Measurements from ENCODE around the gene RASL11B.

The RASL11B gene, protein sequence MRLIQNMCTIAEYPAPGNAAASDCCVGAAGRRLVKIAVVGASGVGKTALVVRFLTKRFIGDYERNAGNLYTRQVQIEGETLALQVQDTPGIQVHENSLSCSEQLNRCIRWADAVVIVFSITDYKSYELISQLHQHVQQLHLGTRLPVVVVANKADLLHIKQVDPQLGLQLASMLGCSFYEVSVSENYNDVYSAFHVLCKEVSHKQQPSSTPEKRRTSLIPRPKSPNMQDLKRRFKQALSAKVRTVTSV

DNA sequence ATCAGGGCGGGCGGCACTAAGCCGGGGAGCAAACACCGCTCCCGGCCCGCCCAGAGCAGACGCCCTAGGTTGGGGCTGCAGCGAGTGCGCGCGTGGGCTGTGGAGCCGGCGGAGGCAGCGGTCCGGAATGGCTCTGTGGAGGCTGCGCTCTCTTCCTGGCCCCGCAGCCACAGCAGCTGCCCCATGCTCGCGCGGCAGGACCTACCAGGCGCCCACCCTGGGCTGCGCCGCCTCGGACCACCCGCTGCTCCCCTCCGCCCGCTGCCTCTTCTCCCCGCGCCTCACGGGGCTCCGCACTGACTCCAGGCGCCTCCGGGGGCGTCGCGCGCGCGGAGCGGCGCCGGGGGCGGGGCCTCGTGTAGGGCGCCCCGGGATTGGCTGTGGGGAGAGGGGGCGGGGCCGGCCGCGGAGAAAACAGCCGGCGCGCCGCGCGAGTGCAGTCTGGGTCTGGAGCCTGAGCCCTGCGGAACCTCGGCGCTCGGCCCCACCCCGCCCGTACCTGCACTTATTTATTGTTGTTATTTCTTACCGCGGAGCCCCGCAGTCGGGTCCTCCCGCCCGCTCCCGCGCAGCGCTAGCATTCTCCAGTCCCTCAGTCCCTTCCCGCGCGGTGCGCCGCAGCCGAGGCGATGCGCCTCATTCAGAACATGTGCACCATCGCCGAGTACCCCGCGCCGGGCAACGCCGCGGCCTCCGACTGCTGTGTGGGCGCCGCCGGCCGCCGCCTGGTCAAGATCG lies at the start of gene RASL11B:
Gene RASL11B, plus strand, starts transcription at position 439 of the 738 bp plus-strand sequence. Its CDS starts 191 bp downstream, at position 630.
- H3K27me3 ChIP-seq (ENCODE audit: control insufficient read depth, insufficient read depth, low read length) = no peaks in the 10 kb centered on the region
- peak within 1 kb of the TSS; percentile 82 for H3K4me2 ChIP-seq (ENCODE audit: low read length)
- no peaks in the 10 kb centered on the region for H3K4me1 ChIP-seq
- H3K9me3 ChIP-seq (ENCODE audit: control insufficient read depth, low read length) = no peaks in the 10 kb centered on the region
- H3K79me2 ChIP-seq = no peaks in the 10 kb centered on the region
- TF ChIP-seq, protein P1, sequence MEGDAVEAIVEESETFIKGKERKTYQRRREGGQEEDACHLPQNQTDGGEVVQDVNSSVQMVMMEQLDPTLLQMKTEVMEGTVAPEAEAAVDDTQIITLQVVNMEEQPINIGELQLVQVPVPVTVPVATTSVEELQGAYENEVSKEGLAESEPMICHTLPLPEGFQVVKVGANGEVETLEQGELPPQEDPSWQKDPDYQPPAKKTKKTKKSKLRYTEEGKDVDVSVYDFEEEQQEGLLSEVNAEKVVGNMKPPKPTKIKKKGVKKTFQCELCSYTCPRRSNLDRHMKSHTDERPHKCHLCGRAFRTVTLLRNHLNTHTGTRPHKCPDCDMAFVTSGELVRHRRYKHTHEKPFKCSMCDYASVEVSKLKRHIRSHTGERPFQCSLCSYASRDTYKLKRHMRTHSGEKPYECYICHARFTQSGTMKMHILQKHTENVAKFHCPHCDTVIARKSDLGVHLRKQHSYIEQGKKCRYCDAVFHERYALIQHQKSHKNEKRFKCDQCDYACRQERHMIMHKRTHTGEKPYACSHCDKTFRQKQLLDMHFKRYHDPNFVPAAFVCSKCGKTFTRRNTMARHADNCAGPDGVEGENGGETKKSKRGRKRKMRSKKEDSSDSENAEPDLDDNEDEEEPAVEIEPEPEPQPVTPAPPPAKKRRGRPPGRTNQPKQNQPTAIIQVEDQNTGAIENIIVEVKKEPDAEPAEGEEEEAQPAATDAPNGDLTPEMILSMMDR (IDR thresholded peaks at IDR 0.05) = no peak
- H3K9ac ChIP-seq = no peak within 1 kb of the TSS
- no peak within 1 kb of the TSS for H3K27ac ChIP-seq
- H3K4me3 ChIP-seq (ENCODE audit: low read depth, low read length) = peak within 1 kb of the TSS; percentile 43
- H3K36me3 ChIP-seq (ENCODE audit: control insufficient read depth, insufficient read depth, low read length) = no peaks in the 10 kb centered on the region
- peak within 1 kb of the TSS; percentile 78 for H2AFZ ChIP-seq

DNA sequence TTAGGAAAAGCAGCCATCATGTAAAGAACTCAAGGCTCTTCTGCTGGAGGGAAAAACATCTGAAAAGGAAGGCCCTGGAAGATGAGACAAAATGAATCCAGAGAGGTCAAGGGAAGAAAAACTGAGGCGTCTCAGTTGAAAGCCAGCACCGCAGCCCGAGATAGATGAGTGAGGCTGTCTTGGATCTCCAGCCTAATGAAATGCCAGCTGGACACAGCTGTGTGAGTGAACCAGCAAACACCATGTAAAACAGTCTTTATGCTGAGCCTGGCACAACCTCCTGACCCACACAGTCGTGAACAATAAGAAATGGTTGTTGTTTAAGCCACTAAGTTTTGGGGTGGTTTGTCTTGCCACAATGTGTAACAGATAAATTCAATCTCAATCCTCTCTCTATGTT lies 48.6 kb upstream of the RASL11B start:
- H3K4me3 ChIP-seq (ENCODE audit: low read depth, low read length) = no peak overlapping the region
- no peaks in the 10 kb centered on the region for H3K79me2 ChIP-seq
- H3K27me3 ChIP-seq (ENCODE audit: control insufficient read depth, insufficient read depth, low read length) = no peaks in the 10 kb centered on the region
- H3K4me1 ChIP-seq = no peaks in the 10 kb centered on the region
- no peak overlapping the region for H2AFZ ChIP-seq
- no peak overlapping the region for H3K27ac ChIP-seq
- H3K4me2 ChIP-seq (ENCODE audit: low read length) = no peak overlapping the region
- TF ChIP-seq, protein P1 (IDR thresholded peaks at IDR 0.05) = no peak
- H3K9ac ChIP-seq = no peak overlapping the region
- no peaks in the 10 kb centered on the region for H3K9me3 ChIP-seq (ENCODE audit: control insufficient read depth, low read length)
- no peaks in the 10 kb centered on the region for H3K36me3 ChIP-seq (ENCODE audit: control insufficient read depth, insufficient read depth, low read length)

DNA sequence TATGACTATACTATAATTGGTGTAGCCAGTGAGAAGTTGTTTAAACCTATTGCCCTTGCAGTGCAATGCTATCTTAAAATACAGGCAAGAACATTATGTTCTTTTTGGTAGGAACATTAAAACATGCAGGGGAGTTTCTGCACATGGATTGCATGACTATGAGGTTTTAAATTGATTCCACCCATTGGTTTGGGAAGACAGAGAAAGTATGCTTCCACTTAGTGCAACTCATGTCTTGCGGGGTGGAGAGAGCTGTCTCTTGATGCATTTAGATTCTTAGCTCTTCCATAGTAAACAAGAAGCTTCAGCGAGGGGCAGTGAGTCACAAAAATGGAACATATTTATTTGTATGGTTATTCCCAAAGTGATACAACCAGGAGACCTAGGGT lies 39.5 kb upstream of the RASL11B start:
- no peaks in the 10 kb centered on the region for H3K27me3 ChIP-seq (ENCODE audit: control insufficient read depth, insufficient read depth, low read length)
- no peak overlapping the region for H3K27ac ChIP-seq
- H3K36me3 ChIP-seq (ENCODE audit: control insufficient read depth, insufficient read depth, low read length) = no peaks in the 10 kb centered on the region
- H3K4me3 ChIP-seq (ENCODE audit: low read depth, low read length) = no peak overlapping the region
- H3K79me2 ChIP-seq = no peaks in the 10 kb centered on the region
- H3K9me3 ChIP-seq (ENCODE audit: control insufficient read depth, low read length) = no peaks in the 10 kb centered on the region
- H2AFZ ChIP-seq = no peak overlapping the region
- TF ChIP-seq, protein P1 (IDR thresholded peaks at IDR 0.05) = no peak
- H3K4me1 ChIP-seq = no peaks in the 10 kb centered on the region
- no peak overlapping the region for H3K4me2 ChIP-seq (ENCODE audit: low read length)
- no peak overlapping the region for H3K9ac ChIP-seq

DNA sequence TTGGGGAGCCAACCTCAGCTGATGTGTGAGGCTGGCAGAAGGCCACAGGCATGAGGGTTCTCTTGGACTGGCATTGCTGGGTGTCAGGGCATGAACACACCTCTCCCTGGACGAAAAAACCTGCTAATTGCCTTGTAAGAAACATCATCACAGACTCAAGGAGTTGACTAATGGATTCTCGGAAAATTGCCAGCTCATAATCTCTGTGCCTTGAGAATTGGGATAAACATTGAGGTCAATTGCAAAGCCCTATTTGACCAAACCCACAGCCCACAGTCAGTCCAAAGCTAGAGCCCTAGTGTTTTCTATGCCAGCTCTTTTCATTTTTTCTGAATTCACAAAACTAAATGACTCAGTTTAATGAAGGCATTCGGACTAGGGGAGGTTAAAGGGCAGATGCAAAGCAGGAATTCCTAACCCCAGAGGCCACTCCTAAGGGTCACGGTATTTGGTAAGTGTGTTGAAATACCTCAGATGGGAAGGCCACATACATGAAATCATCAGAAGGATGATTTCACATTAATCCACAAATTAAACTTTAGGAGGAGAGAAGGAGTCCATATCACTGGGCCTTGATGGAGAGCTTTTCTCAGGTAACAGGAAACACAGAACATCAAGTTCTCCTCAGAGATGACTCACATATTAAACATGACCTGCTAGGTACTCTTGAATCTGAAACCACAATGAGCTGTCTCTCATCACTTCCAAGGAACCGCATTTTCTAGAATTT lies 39.0 kb upstream of the RASL11B start:
- Histone ChIP-seq H3K9me3 (ENCODE audit: control insufficient read depth, low read length) (no peaks in the 10 kb centered on the region), H3K4me1 (no peaks in the 10 kb centered on the region), H3K36me3 (ENCODE audit: control insufficient read depth, insufficient read depth, low read length) (no peaks in the 10 kb centered on the region), H3K27ac (no peak overlapping the region), H3K79me2 (no peaks in the 10 kb centered on the region), H3K27me3 (ENCODE audit: control insufficient read depth, insufficient read depth, low read length) (no peaks in the 10 kb centered on the region), H3K4me3 (ENCODE audit: low read depth, low read length) (no peak overlapping the region), H3K4me2 (ENCODE audit: low read length) (no peak overlapping the region), H3K9ac (no peak overlapping the region), H2AFZ (no peak overlapping the region)
- TF ChIP-seq, protein P1 (IDR thresholded peaks at IDR 0.05) = no peak

Measured in parathyroid adenoma (tissue), 2 donors.